HUES64 (cell line): ENCODE data around the gene HEXD. TPM values are rescaled to one million over a fixed set of nuclear protein-coding genes. Genes with fewer than 3 reads are reported as not detected.
"Not testable (repeated sequence)": the region's sequence is repeated elsewhere in the genome, so short reads cannot be mapped to it uniquely, and the experiment has no call there.

Experiments used
- H3K27ac ChIP-seq: 2 replicates; pipeline ENCODE4 v1.7.0; 2013; ENCODE audit warnings: low read depth, low read length, inconsistent platforms
- H3K27me3 ChIP-seq: 2 replicates; pipeline ENCODE4 v1.6.1; 2013; ENCODE audit warnings: mild to moderate bottlenecking, low read length; ENCODE audit not compliant: insufficient read depth
- H3K36me3 ChIP-seq: 2 replicates; pipeline ENCODE4 v1.6.1; 2013; ENCODE audit warnings: mild to moderate bottlenecking, low read length; ENCODE audit not compliant: insufficient read depth
- H3K4me1 ChIP-seq: 2 replicates; pipeline ENCODE4 v1.6.1; 2013; ENCODE audit warnings: mild to moderate bottlenecking, low read length, moderate library complexity; ENCODE audit not compliant: insufficient read depth
- H3K4me3 ChIP-seq: 2 replicates; pipeline ENCODE4 v1.5.1; 2013; ENCODE audit warnings: mild to moderate bottlenecking, low read length, moderate library complexity
- H3K9ac ChIP-seq: 2 replicates; pipeline ENCODE4 v1.6.1; 2013; ENCODE audit warnings: mild to moderate bottlenecking, low read depth, low read length
- H3K9me3 ChIP-seq: 2 replicates; pipeline ENCODE4 v1.6.1; 2013; ENCODE audit warnings: low read depth, low read length; ENCODE audit not compliant: insufficient read depth
- WGBS: fragments of 150-250, 120-280 bp; methylation state at CpG from one replicate; pipeline ENCODE4 v1.1.7; 2013; ENCODE audit warnings: missing lambda C conversion rate; 5-methylcytosine and 5-hydroxymethylcytosine counted together
- polyA plus RNA-seq, 2 experiments: library from polyadenylated mRNA; stranded (reverse); fragments of 50-300 nt; gene quantifications; one replicate each; pipeline ENCODE4 v1.2.3, GENCODE V29; 2013

HEXD gene
- polyA plus RNA-seq (2013, experiment 1 of 2), result 17.5 TPM
- 16.3 TPM for polyA plus RNA-seq (2013, experiment 2 of 2)

DNA sequence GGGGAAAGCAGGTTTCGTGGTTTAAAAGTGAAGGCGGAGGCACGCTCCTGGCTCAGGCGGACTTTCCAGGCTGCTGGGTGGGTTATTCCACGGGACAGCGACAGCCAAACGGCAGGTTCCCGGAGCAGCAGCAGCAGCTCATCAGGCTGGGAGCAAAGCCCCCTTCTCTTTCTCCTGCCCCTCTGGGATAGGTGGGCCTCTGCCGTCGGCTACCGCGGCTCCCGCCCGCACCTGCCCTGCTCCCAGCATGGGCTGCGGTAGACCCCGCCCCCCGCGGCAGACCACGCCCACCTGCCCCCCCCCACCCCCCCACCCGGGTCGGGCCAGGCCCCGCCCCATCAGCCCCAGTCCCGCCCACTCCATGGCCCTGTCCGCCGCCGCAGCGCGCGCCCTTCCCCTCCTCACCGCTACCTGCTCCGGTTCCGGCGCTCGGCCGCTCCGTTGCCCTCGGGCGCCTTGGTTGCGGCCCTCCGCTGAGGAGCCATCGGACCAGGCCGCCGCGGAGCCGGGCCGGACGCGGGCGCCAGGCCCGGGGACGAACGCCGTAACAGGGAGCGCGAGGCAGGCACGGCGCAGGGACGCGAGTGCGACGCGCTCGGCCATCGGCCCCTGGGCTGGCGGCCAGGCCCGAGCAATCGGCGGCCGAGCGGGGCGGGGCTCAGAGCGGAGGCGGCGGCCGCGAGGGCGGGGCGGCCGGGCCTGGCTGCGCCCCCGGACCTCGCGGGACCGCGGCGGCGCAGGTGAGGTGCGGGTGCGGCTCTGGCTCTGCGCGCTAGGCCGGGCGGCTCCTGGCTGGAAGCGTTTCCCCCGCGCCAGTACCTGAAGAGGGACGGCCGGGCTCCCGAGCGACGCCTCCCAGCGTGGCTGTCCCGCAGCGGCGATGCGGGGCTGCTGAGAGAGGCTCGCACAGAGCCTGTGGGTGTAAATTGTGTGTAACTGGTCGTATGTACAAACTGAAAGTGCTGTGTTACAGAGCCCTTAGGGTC is at the start of gene HEXD, which contains the start of gene OGFOD3:
HEXD (plus strand) TSS at position 347 of the 986 bp plus-strand sequence. CDS start 1,453 bp downstream, outside the sequence.
OGFOD3 (minus strand) TSS at position 586 of the 986 bp plus-strand sequence; CDS start at position 485, 101 bp downstream.
- Histone ChIP-seq H3K27me3 (no peaks in the 10 kb centered on the region; the same call in 1 of the 2 replicates), H3K27ac (peak within 1 kb of the TSS; percentile 91), H3K9ac (peak within 1 kb of the TSS; percentile 94), H3K9me3 (no peaks in the 10 kb centered on the region), H3K36me3 (peaks cover 10% of the 10 kb centered on the region; the same call in 1 of the 2 replicates), H3K4me1 (peaks cover 10% of the 10 kb centered on the region), H3K4me3 (peak within 1 kb of the TSS; percentile 93)
- WGBS, result 2% methylated on average over 100 of the region's 108 CpGs

- no peak overlapping the region for H3K4me3 ChIP-seq
- peaks cover 42% of the 10 kb centered on the region for H3K27me3 ChIP-seq
- WGBS, result 97% methylated on average over 6 of the region's 7 CpGs
- no peaks in the 10 kb centered on the region for H3K36me3 ChIP-seq
- H3K27ac ChIP-seq, result no peak overlapping the region
- H3K9me3 ChIP-seq, result no peaks in the 10 kb centered on the region
- H3K9ac ChIP-seq, result no peak overlapping the region
- H3K4me1 ChIP-seq, result no peaks in the 10 kb centered on the region
Observed at GRCh38 chr17:82369211-82369610, 48.9 kb upstream of the HEXD start.

DNA sequence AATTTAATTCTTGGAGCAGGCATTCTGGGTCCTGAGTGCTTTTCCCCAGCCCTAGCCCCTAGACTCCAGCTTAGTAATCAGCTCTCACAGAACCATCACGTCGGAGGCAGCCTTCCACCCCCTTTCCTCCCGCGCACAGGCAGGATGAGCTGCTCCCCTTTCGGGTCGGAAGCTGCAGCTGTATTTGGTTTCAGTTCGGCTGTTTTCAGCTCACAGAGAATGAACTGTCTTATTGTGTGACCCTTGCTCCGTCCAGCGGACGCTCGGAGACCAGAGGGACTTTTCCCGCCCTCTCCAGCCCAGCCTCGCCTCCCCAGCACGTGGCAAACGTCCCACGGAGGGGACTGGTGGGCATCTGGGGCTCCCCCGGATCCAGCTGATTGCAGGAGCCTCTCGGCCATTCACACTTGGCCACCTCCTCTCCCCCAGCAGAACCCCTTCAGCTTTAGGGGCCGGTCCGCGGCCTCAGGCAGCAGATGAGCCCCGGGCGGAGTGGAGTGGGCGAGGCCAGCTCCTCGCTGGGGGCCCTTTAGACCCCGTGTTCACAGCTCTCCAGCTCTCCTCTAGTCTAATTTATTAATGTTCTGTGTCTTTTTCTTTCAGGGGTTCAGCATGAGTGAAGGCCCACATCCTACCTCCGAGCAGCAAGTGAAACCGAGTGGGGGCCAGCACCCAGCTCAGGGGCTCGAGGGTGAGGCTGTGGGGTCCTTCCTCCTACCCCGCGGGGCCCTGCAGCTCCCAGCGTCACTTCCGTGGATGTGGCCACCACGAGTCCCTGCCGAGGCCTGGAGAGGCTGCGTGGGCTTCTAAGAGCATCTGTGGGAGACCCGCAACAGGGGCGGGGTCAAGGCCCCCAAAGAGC is 47.4 kb upstream of the HEXD start:
- Histone ChIP-seq H3K4me3 (peak overlapping the region; percentile 45; the same call in 1 of the 2 replicates), H3K9me3 (no peaks in the 10 kb centered on the region), H3K9ac (no peak overlapping the region), H3K36me3 (no peaks in the 10 kb centered on the region), H3K27me3 (peaks cover 55% of the 10 kb centered on the region), H3K4me1 (no peaks in the 10 kb centered on the region), H3K27ac (no peak overlapping the region)
- 65% methylated on average over 37 of the region's 38 CpGs for WGBS

GRCh38 chr17:82371333-82372248 is 46.6 kb upstream of the HEXD start, which contains the start of gene UTS2R:
TSS of gene UTS2R (plus strand) at chr17:82371765. CDS start at chr17:82374325, 2,560 bp downstream.
- no peaks in the 10 kb centered on the region for H3K9me3 ChIP-seq
- peak within 1 kb of the TSS; percentile 45 for H3K4me3 ChIP-seq
- H3K36me3 ChIP-seq, result no peaks in the 10 kb centered on the region
- WGBS, result 10% methylated on average over 109 of the region's 109 CpGs
- H3K27me3 ChIP-seq, result peaks cover 59% of the 10 kb centered on the region
- no peak within 1 kb of the TSS for H3K9ac ChIP-seq
- no peak within 1 kb of the TSS for H3K27ac ChIP-seq
- no peaks in the 10 kb centered on the region for H3K4me1 ChIP-seq

DNA sequence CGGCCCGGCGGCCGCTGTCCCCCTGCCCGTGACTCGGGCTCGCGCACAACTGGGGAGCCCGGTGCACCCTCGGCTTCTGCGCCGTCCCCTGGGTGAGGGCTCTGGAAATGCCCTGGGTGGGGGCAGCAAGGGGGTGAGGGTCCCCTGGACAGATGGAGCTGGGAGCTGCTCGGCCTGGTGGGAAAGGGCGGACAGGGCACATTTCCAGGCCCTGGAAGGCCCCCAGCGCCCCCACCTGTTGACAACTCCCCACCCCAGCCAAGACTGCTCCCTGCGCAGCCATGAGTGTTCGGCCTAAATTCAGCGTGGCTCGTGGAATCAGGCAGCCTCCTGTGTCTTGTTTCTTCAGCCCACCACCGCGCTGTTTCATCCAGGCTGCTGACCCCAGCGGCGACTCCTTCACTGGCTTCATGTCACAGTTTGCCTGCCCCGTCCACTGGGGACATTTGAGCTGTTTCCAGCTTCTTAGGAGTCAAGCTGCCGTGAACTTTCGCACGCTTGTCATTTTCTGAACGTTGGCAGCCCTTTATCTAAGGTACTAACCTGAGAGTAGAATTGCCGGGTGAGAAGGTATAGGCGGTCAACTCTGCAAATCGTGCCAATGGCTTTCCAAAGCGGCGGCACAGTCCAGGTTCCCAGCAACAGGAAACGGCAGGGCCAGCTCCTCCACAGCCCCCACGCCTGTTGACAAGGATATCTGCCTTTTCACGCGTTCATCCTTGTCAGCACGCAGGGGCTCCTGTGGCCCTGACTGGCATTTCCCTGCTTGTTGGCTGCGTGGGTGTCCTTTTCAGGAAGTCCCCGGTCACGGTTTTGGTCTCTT is 45.7 kb upstream of the HEXD start:
- WGBS, result 66% methylated on average over 41 of the region's 41 CpGs
- Histone ChIP-seq H3K4me3 (peak overlapping the region; percentile 45), H3K4me1 (no peaks in the 10 kb centered on the region), H3K27me3 (peaks cover 59% of the 10 kb centered on the region), H3K36me3 (no peaks in the 10 kb centered on the region), H3K9ac (no peak overlapping the region), H3K9me3 (no peaks in the 10 kb centered on the region), H3K27ac (no peak overlapping the region)

- WGBS, result 93% methylated on average over 10 of the region's 10 CpGs
- H3K9ac ChIP-seq, H3K27ac ChIP-seq, H3K4me1 ChIP-seq, H3K4me3 ChIP-seq, H3K9me3 ChIP-seq, H3K36me3 ChIP-seq: not testable (repeated sequence)
- peaks cover 62% of the 10 kb centered on the region for H3K27me3 ChIP-seq
Observed at GRCh38 chr17:82373072-82373452, 45.1 kb upstream of the HEXD start.

DNA sequence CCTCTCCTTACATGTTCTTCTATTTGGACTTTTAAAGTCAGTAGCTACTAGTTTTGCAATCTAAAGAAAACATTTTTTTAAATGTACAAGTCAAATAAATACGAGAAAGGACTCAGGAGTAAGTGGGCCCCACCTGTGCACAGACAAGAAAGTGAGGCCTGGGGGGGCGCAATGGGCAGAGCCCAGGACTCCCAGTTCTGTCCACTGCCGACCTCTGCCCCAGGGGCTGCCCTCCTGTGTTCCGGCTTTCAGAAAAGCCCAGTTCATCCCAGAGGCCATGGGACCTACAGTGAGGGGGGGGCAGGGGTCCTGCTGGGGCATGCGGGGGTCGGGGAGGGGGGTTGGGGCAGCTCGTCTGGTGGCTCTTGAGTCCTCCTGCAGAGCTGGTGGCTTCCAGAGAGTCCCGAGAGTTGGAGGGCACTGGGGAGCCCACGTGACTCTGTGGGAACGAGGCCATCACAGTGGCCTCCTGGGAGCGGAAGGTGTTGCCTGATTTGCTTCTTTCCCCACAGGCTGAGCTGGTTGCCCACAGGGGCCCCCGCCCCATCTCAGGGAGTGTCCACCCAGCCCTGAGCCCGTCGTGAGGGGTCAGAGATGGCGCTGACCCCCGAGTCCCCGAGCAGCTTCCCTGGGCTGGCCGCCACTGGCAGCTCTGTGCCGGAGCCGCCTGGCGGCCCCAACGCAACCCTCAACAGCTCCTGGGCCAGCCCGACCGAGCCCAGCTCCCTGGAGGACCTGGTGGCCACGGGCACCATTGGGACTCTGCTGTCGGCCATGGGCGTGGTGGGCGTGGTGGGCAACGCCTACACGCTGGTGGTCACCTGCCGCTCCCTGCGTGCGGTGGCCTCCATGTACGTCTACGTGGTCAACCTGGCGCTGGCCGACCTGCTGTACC is 44.2 kb upstream of the HEXD start:
- Histone ChIP-seq H3K36me3 (no peaks in the 10 kb centered on the region), H3K9me3 (no peaks in the 10 kb centered on the region), H3K27ac (no peak overlapping the region), H3K4me3 (no peak overlapping the region), H3K27me3 (peaks cover 62% of the 10 kb centered on the region), H3K9ac (no peak overlapping the region), H3K4me1 (no peaks in the 10 kb centered on the region)
- WGBS, result 94% methylated on average over 37 of the region's 37 CpGs

DNA sequence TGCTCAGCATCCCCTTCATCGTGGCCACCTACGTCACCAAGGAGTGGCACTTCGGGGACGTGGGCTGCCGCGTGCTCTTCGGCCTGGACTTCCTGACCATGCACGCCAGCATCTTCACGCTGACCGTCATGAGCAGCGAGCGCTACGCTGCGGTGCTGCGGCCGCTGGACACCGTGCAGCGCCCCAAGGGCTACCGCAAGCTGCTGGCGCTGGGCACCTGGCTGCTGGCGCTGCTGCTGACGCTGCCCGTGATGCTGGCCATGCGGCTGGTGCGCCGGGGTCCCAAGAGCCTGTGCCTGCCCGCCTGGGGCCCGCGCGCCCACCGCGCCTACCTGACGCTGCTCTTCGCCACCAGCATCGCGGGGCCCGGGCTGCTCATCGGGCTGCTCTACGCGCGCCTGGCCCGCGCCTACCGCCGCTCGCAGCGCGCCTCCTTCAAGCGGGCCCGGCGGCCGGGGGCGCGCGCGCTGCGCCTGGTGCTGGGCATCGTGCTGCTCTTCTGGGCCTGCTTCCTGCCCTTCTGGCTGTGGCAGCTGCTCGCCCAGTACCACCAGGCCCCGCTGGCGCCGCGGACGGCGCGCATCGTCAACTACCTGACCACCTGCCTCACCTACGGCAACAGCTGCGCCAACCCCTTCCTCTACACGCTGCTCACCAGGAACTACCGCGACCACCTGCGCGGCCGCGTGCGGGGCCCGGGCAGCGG is 43.4 kb upstream of the HEXD start:
- no peak overlapping the region for H3K4me3 ChIP-seq
- no peaks in the 10 kb centered on the region for H3K9me3 ChIP-seq
- no peak overlapping the region for H3K27ac ChIP-seq
- H3K27me3 ChIP-seq, result peaks cover 55% of the 10 kb centered on the region
- no peak overlapping the region for H3K9ac ChIP-seq
- 97% methylated on average over 79 of the region's 79 CpGs for WGBS
- no peaks in the 10 kb centered on the region for H3K4me1 ChIP-seq
- H3K36me3 ChIP-seq, result no peaks in the 10 kb centered on the region
